MM.1S (cell line): Measurements from ENCODE around the gene EPPIN.

ENCODE experiments used
- EZH2phosphoT487 ChIP-seq: fragments of 300-600 bp; sonication (generic); IDR thresholded peaks from 2 replicates; pipeline ENCODE4 v1.6.1; 2018; ENCODE audit warnings: antibody characterized with exemption, low read length
- TF ChIP-seq, protein P1 (sequence below): fragments of 300-600 bp; sonication (generic); IDR thresholded peaks from 2 replicates; pipeline ENCODE4 v1.5.1; 2016; ENCODE audit warnings: antibody characterized with exemption, low read length, mixed read lengths

DNA sequence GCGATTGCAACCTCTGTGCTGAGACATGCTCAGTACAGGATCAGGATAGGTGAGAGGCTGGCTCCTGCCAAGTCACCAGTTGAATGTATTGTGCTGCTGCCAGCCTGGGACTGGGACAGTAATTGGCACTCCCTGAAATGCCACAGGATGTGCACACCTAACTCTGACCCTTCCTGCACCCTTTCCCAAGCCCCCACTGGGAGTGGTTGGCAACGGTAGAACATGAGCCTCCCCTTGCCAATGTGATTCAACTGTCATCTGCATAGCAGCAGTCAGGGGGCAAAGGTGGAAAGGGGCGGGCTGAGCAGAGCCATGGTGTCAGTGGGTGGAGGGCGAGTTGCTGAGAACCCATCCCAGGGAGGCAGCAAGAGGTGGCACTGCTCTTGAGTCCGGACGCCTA lies 47.2 kb downstream of the EPPIN start:
- TF ChIP-seq, protein P1, sequence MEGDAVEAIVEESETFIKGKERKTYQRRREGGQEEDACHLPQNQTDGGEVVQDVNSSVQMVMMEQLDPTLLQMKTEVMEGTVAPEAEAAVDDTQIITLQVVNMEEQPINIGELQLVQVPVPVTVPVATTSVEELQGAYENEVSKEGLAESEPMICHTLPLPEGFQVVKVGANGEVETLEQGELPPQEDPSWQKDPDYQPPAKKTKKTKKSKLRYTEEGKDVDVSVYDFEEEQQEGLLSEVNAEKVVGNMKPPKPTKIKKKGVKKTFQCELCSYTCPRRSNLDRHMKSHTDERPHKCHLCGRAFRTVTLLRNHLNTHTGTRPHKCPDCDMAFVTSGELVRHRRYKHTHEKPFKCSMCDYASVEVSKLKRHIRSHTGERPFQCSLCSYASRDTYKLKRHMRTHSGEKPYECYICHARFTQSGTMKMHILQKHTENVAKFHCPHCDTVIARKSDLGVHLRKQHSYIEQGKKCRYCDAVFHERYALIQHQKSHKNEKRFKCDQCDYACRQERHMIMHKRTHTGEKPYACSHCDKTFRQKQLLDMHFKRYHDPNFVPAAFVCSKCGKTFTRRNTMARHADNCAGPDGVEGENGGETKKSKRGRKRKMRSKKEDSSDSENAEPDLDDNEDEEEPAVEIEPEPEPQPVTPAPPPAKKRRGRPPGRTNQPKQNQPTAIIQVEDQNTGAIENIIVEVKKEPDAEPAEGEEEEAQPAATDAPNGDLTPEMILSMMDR, result no peak
- TF ChIP-seq EZH2phosphoT487, result no peak
